NCI-H128 (cell line): ENCODE results near the gene CRYBA2.

Experiments
- DNase-seq: peaks from one replicate; lab custom pipeline; 2025; ENCODE audit not compliant: unreplicated experiment; lab: John Stamatoyannopoulos, UW

Gene CRYBA2

DNA sequence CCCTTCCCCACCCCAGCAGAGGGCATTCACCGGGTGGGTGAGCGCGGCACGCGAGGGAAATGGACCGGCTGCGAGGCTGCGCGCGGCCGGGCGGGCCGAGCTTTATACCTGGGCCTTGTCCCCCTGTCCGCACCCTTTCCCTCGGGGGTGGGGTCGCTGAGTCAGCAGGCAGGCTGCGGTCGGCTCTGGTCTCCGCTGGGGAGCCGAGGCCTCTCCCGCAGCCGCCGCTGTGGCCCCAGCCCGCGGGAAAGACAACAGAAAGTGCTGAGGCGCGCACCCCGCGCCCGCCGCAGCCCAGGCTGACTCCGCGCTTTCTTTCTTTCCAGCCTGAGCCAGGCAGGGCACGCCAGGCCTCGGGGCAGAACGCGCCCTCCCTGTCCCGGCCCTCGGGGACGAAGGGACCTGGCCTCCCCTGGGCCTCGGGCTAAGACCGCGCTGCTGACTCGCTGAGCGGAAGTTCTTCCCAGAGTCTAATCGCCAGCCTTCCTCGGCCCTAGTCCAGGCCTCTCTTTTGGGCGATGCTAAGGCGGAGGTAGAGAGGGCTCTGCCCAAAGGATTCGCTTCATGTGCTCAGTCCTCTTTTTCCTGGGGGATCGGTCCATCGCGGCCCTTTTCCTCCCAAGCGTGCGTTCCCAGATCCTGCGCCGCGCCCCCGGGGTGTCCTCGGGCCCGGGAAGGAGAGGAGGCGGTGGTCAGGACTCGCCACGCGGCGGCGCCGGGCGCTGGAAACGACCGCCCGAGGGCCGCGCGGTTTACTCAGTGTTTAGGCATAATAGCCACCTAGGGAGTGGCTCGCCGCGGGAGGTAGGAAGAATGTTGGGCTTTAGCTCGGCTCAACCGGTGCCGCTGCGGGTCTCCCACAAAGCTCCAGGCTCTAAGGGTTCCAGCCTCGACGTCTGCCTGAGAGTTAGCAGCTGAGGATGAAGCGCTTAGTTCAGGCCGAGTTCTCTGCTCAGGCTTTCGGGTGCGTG is at the start of gene CRYBA2:
TSS of gene CRYBA2 (minus strand) at position 78 of the 971 bp plus-strand sequence. CDS start 246 bp downstream, outside the sequence.
- no peak for DNase-seq

DNA sequence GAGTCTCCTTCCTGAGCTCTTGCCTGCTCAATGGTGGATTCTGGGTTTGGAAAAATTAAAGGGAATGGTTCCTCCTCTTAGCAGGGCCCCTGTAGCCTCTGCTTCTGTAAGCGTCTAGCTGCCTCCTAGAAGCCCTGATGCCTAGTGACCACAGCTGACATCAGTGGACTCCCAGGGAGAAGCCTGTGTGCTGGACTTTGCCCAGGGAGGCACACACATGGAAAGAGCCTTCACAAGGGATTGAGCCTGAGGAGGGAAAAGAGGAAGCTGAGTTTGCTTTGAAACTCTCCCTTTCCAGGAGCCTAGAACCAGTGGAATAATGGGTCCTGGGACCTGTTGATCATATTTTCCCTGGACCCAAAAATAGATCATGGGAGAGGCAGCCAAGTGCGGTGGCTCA is 49.5 kb upstream of the CRYBA2 start:
- DNase-seq, result no peak

DNA sequence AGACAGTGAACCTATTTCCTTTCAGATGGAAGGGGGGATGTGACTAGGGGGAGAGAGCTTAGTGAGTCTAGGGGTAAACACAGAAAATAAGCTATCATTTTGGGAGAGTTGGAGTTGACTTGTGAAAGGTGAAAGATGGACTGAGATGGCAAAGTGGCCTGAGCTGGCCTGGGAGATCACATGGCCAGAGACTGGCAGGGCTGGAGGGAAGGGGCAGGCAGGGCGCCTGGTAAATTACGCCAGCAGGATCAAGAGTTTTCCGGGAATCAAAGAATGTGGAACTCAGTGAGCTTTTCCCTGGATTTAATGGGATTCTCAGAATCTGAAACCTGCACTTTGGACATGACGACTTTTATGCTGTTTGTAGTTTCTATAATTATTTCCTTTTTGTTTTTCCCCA is 48.9 kb upstream of the CRYBA2 start:
- DNase-seq, result no peak

GRCh38 chr2:219041252-219041651 is 48.0 kb upstream of the CRYBA2 start, which contains the start of gene CFAP65:
Gene CFAP65 (minus strand): TSS chr2:219041516. CDS start chr2:219039048, 2,468 bp downstream.
- DNase-seq, result no peak

DNA sequence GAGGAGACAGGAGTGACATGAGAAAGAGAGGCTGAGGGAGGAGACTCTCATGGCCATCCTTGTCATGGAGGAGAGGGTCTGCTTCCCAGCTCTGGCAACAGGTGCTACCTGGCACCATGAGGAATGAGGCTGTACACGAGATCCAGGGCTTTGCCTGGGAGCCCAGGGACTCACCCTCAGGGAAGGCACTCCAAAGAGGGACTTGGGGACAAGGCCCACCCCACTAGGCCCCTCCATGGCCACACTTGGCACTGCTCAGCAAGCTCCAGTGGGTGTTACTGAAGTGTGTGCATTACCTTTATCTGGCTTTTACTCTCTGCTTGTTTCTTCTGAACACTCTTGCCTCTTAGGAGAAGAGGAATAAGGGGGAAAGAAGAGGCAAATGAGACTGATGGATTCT is 45.4 kb upstream of the CRYBA2 start:
- no peak for DNase-seq

GRCh38 chr2:219037783-219038499 is 44.7 kb upstream of the CRYBA2 start:
- no peak for DNase-seq

- no peak for DNase-seq
These were observed 42.7 kb upstream of the CRYBA2 start for GRCh38 chr2:219035942-219036341.

- DNase-seq, result no peak
These were observed 41.6 kb upstream of the CRYBA2 start for GRCh38 chr2:219034823-219035222.

DNA sequence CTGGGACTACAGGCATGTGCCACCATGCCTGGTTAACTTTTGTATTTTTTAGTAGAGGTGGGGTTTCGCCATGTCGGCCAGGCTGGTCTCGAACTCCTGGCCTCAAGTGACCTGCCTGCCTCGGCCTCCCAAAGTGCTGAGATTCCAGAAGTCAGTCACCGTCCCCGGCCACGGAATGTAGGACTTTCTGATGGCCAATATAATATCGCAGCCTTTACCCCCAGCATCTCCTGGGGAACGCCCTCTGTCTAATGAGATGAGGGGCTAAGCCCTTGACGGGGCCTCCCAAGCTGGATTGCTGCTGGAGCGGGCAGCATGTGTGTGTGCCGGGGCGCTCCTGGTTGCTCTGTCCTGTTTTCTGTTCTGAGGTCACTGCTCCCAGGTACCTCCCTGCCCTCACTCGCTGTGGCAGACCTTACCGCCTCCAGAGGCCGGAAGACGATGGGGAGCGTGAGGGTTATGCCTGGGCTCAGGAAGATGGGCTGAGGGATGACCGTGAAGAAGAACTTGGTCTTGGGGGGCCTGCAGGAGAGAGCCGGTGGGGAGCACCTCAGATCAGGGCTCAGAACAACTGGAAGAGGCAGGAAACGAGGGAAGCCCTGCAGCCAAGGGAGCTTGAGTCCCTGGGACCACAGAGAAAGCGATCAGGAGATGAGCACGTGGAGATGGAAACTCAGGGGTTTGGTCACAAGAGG is 39.0 kb upstream of the CRYBA2 start:
- no peak for DNase-seq

DNA sequence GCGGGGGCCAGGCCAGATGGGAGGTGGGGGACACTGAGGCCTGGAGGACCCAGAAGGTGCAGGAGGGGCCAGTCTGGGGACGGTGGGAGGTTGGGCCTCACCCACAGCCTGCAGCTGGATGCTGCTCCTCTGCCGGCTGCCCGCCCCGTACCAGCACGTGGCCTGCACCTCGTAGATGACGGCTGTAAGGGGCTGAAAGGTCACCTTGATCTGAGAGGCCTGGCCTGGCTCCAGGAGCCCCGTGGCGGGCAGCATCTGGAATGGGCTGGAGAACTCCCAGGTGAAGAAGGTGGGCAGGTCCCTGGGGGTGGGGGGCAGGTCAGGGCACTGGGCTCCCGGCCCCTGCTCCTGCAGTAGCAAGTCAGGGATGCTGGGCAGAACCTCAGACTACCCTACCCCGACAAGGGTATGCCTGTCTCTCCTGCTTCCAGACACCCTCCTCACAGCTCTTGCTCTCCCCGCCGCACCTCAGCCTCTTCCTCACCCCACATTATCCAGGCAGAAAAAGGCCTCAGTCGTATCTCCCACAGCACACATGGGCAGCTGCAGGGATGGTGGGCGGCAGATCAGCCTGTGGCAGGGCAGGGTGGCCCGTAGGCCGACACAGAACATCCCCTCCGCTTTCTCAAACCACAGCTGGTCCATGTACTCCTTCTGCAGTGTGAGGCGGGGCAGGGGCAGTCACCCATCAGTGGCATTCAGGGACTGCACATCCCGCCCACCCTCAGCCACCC is 38.0 kb upstream of the CRYBA2 start:
- no peak for DNase-seq

GRCh38 chr2:219030177-219030940 is 37.1 kb upstream of the CRYBA2 start:
- DNase-seq, result no peak

DNA sequence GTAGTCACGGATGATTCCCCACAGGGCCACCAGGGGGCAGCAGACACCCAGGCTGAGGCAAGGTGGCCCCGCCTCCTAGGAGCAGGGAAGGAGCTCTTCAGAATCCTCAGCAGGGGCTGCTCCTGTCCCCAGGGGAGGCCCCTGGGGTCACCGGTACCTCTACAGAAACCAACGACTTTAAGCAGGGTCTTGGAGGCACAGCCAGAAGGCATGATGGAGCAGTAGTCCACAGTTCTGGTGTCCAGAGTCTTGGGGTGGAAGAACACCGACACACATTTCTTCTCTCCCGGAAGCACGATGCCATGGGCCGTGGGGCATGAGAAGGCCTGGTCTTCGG is 36.6 kb upstream of the CRYBA2 start:
- DNase-seq, result peak; percentile 46

DNA sequence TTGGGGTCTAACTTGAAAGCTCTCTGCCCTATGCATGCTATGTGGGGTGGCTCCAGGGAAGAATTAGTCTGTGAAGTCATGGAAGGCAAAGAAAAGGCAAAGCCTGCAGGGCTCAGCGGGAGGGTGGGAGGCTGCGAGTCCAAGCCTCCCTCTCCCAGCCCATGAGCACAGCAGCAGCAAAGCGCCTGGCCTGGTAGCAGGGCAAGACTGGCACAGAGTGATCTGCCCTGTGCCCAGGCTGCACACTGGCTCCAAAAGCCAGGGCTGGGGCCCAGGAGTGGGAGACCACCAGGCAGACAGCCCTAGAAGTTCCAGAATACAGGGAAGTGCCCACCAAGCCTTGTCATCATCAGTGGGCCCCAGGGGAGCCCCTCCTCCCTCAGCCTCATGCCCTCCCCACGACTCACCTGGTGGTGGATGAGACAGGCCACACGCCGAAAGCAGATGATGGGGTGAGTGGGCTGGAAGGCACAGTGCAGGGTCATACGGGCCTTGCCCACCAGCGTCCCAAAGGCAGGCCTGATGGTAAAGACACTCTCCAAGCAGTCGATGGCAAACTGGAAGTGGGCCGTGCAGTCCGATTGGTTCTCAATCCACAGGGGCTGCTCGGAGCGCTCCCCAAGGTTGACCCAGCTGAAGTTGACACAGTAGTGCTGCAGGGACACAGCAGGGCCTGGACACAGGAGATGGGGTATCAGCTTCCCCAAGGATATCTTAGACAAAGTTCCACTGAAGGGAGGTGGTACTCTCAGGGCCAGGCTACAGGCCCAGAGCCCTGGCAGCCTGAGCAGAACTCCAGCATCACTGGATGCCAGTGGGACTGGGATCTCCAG is 36.0 kb upstream of the CRYBA2 start:
- no peak for DNase-seq

DNA sequence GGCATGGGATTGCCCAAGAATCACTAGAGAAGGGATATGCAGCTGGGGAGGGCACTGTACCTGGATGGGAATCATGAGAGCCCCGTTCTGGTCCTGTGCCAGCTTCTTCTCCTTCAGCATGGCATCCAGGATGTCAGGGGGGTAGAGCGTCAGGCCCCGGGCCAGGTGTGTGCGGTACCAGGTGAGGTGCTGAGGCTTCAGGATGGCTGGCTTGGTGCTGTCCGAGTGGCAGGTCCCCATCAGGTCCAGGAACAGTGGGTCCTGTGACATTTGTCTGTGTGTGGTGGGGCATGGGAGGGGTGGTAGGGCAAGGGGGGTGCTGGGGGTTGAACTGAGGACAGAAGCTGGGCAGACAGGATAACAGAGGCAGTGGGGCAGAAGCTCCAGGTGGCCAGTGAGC is 34.9 kb upstream of the CRYBA2 start:
- DNase-seq, result no peak

DNA sequence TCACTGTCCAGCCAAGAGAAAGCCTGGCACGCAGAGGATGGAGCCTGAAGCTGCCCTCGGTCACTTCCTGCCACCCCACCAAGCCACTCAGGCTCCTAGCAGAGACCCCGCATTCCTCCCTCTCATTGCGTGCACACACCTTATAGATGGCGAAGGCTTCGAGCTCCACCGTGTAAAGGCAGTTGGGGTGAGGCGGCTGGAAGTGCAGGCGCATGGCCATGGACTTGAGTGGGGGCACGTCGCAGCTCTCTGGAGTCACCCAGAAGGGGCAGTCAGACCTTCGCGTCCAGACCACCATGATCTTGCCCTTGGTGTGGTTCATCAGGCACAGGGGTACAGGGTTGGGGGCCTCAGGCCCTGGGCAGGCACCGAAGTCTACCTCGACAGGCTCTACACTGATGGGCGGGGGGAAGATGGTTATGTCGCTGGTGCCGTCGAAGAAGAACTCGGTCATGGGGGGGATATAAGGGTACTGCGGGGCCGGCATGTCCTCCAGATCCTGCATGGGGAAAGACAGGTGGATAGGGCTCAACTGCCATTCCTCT is 34.4 kb upstream of the CRYBA2 start:
- DNase-seq, result no peak

DNA sequence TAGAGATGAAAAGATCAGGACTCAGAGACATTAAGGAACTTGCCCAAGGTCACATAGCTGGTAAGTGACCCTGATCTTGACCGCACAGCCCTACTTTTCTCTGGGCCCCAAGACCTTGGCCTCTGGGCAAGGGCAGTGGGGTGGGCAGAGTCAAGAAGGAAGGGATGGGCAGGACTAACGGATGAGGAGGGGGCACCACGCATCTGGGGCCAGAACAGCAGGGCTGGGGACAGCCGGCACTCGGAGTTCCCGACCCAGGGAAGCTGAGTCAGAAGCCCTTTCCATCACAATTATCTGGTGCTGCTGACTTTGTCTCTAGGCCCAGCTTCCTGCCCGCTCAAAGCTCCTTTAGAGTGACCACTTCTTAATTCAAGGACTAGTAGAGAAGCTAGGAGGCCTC is 33.7 kb upstream of the CRYBA2 start:
- no peak for DNase-seq

DNA sequence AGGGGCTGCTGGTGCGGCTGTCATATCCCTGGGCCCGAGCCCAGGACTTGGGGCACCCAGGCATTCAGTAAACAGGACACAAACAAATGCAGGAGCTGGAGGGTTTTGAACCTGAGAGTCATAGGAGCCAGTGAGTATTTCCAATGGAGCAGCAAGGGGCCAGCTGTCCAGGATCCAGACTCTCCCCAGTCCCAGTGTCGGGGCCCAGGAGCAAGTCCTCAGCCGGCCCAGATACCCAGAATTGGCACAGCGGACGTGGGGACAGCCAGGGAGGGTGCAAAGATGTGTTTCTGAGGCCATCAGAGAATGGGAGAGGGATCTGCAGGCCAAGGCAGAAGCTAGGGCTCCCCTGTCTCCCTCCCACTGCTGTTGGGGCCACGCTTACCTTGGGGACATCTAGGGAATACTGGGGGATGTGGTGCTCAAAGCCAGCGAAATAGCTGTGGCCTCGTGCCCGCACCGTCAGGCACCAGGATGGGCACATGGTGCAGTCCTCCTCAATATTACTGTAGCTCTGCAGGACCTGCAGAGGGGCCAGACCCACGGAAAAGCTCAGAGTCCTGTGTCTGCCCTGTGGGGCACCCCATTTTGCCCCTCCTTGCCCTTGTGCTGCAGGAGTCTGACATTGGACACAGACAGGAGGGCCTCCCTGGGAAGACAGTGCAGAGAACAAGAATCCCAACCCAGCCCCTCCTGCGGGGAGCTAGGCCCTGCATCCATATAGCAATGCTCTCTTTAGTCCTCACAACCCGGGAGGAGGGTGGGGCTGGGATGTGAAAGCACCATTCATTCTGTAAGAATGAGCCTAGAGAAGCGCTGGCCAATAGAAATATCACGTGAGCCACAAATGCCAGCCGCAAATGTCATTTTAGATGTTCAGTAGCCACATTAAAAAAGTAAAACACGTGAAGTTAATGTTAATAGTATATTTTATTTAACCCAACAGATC is 32.7 kb upstream of the CRYBA2 start:
- DNase-seq, result no peak

DNA sequence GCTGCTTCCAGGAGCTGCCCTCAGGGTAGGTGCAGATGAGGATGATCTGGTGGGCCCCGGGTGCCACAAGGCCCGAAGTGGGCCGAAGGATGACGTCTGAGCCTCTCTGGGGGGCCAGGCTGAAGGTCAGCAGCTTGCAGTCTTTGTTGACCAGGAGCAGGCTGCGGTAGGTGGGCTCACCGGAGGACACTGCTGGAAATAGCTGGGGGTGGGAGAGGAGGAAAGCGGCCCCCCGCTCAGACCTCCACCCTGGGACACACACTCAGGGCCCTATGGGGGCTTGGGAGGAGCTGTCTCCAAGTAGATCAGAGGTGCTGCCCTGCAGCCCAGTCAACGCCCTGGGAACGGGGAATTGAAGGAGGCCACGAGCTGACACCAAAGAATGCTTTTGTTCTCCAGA is 30.8 kb upstream of the CRYBA2 start:
- no peak for DNase-seq
